Liver (tissue), 3 donors: ENCODE data around the gene PKD2L1.

ENCODE experiments used
- CTCF ChIP-seq: fragments of 150-350 bp; IDR thresholded peaks from 2 replicates; pipeline ENCODE4 v1.5.1; 2017; ENCODE audit warnings: improper control_type of control experiment, low read depth, low read length; ENCODE audit not compliant: missing input control
- GABPA ChIP-seq, 2 donors: IDR thresholded peaks in 1 of 2; conservative IDR thresholded peaks in 1 of 2; 2 replicates each; pipeline ENCODE4 v1.6.1; 2016; ENCODE audit warnings: antibody characterized with exemption in 2 of 2, mild to moderate bottlenecking in 1 of 2, moderate library complexity in 1 of 2
- JUND ChIP-seq, 2 donors: IDR thresholded peaks; 2 replicates each; pipeline ENCODE4 v1.6.1; 2016; ENCODE audit warnings: antibody characterized with exemption in 2 of 2
- MAX ChIP-seq: IDR thresholded peaks from 2 replicates; pipeline ENCODE4 v1.6.1; 2016; ENCODE audit warnings: antibody characterized with exemption
- REST ChIP-seq: IDR thresholded peaks from 2 replicates; pipeline ENCODE4 v1.6.1; 2016; ENCODE audit warnings: antibody characterized with exemption, mild to moderate bottlenecking
- RXRA ChIP-seq, 2 donors: IDR thresholded peaks; 2 replicates each; pipeline ENCODE4 v1.6.1; 2017 to 2018; ENCODE audit warnings: antibody characterized with exemption in 2 of 2, mild to moderate bottlenecking in 1 of 2
- TF ChIP-seq, protein P1 (sequence below): IDR thresholded peaks from 2 replicates; pipeline ENCODE4 v1.6.1; 2016; ENCODE audit warnings: antibody characterized with exemption
- donor health status: healthy.
- donor health status: healthy.

- TF ChIP-seq CTCF (no peak), RXRA (IDR thresholded peaks at IDR 0.05) (no peak), REST (no peak), JUND (IDR thresholded peaks at IDR 0.05) (no peak), MAX (no peak), GABPA (IDR thresholded peaks at IDR 0.05 in 1 of 2, conservative IDR thresholded peaks at IDR 0.05 in 1 of 2) (no peak)
- TF ChIP-seq, protein P1, sequence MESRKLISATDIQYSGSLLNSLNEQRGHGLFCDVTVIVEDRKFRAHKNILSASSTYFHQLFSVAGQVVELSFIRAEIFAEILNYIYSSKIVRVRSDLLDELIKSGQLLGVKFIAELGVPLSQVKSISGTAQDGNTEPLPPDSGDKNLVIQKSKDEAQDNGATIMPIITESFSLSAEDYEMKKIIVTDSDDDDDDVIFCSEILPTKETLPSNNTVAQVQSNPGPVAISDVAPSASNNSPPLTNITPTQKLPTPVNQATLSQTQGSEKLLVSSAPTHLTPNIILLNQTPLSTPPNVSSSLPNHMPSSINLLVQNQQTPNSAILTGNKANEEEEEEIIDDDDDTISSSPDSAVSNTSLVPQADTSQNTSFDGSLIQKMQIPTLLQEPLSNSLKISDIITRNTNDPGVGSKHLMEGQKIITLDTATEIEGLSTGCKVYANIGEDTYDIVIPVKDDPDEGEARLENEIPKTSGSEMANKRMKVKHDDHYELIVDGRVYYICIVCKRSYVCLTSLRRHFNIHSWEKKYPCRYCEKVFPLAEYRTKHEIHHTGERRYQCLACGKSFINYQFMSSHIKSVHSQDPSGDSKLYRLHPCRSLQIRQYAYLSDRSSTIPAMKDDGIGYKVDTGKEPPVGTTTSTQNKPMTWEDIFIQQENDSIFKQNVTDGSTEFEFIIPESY, result no peak
These were observed 32.8 kb downstream of the PKD2L1 start for GRCh38 chr10:100297242-100297641.
